Measurements from ENCODE around the gene IL3RA. TPM values are rescaled to one million over a fixed set of nuclear protein-coding genes. Genes with fewer than 3 reads are reported as not detected.

Gene IL3RA
- total and polyA plus RNA-seq, 4 donors, result 0.33 to 1.7 (median 1.0) TPM

- H3K27me3 ChIP-seq (ENCODE audit: control insufficient read depth in 4 of 4, insufficient read depth in 4 of 4, low read length in 3 of 4), result no peaks in the 10 kb centered on the region
- 91% methylated on average over 15 of the region's 15 CpGs for WGBS
These were observed 29.5 kb upstream of the IL3RA start for GRCh38 chrX:1306909-1307625.

GRCh38 chrX:1307626-1308340, 28.8 kb upstream of the IL3RA start:
- H3K4me3 ChIP-seq (ENCODE audit: low read depth in 1 of 3, low read length in 3 of 3), result no peak overlapping the region
- no peaks in the 10 kb centered on the region for H3K4me1 ChIP-seq (ENCODE audit: control insufficient read depth in 4 of 4, insufficient read depth in 4 of 4, low read length in 3 of 4)
- 92% methylated on average over 10 of the region's 10 CpGs for WGBS
- no peak overlapping the region for H3K27ac ChIP-seq (ENCODE audit: low read depth in 1 of 2, low read length in 2 of 2)
- H3K27me3 ChIP-seq (ENCODE audit: control insufficient read depth in 4 of 4, insufficient read depth in 4 of 4, low read length in 3 of 4), result no peaks in the 10 kb centered on the region
- H3K9ac ChIP-seq (ENCODE audit: low read depth in 1 of 2, low read length in 2 of 2), result no peak overlapping the region
- DNase-seq (ENCODE audit: low spot score), result no peak
- no peaks in the 10 kb centered on the region for H3K36me3 ChIP-seq (ENCODE audit: control insufficient read depth in 4 of 4, insufficient read depth in 3 of 4, low read depth in 1 of 4, low read length in 3 of 4)
- TF ChIP-seq ZBTB33 (IDR thresholded peaks at IDR 0.05) (no peak), MAX (IDR thresholded peaks at IDR 0.05) (no peak), RAD21 (IDR thresholded peaks at IDR 0.05) (no peak), HNF4G (IDR thresholded peaks at IDR 0.05) (no peak), FOXA1 (IDR thresholded peaks at IDR 0.05) (no peak), SP1 (IDR thresholded peaks at IDR 0.05) (no peak), NR2F2 (IDR thresholded peaks at IDR 0.05) (no peak), CTCF (IDR thresholded peaks at IDR 0.05; ENCODE audit: low read depth, low read length, missing input control) (no peak), ATF3 (IDR thresholded peaks at IDR 0.05) (no peak)
- H3K9me3 ChIP-seq (ENCODE audit: control insufficient read depth in 4 of 4, low read length in 3 of 4), result no peaks in the 10 kb centered on the region

More at GRCh38 chrX:1306909-1307625, 29.5 kb upstream of the IL3RA start:
- Histone ChIP-seq H3K9me3 (ENCODE audit: control insufficient read depth in 4 of 4, low read length in 3 of 4) (no peaks in the 10 kb centered on the region), H3K4me1 (ENCODE audit: control insufficient read depth in 4 of 4, insufficient read depth in 4 of 4, low read length in 3 of 4) (no peaks in the 10 kb centered on the region), H3K27ac (ENCODE audit: low read depth in 1 of 2, low read length in 2 of 2) (no peak overlapping the region), H3K4me3 (ENCODE audit: low read depth in 1 of 3, low read length in 3 of 3) (no peak overlapping the region), H3K9ac (ENCODE audit: low read depth in 1 of 2, low read length in 2 of 2) (no peak overlapping the region), H3K36me3 (ENCODE audit: control insufficient read depth in 4 of 4, insufficient read depth in 3 of 4, low read depth in 1 of 4, low read length in 3 of 4) (no peaks in the 10 kb centered on the region)
- no peak for DNase-seq (ENCODE audit: low spot score)
- TF ChIP-seq RXRA (IDR thresholded peaks at IDR 0.05), result no peak
- no peak for TF ChIP-seq HNF4G (IDR thresholded peaks at IDR 0.05)
- TF ChIP-seq RAD21 (IDR thresholded peaks at IDR 0.05), result no peak
- TF ChIP-seq ZBTB33 (IDR thresholded peaks at IDR 0.05), result no peak
- no peak for TF ChIP-seq HNF4A (conservative IDR thresholded peaks at IDR 0.05)
- TF ChIP-seq SP1 (IDR thresholded peaks at IDR 0.05), result no peak
- no peak for TF ChIP-seq MAX (IDR thresholded peaks at IDR 0.05)
- TF ChIP-seq NR2F2 (IDR thresholded peaks at IDR 0.05), result no peak
- TF ChIP-seq TAF1 (conservative IDR thresholded peaks at IDR 0.05), result no peak
- no peak for TF ChIP-seq CTCF (IDR thresholded peaks at IDR 0.05; ENCODE audit: low read depth, low read length, missing input control)
- no peak for TF ChIP-seq ATF3 (IDR thresholded peaks at IDR 0.05)
